H1 (cell line): ENCODE measurements around the gene IGSF9. TPM values are rescaled to one million over a fixed set of nuclear protein-coding genes. Genes with fewer than 3 reads are reported as not detected.

Experiments used
- CTCF ChIA-PET: fragments of 300-600 bp; sonication (Branson Sonifier 250); formaldehyde crosslinking; loops from one replicate; lab custom pipeline; 2021; ENCODE audit not compliant: partially characterized antibody; lab: Charles Lee
- POLR2A ChIA-PET: fragments of 300-600 bp; sonication (Branson Sonifier 250); formaldehyde crosslinking; loops from one replicate; lab custom pipeline; 2021; ENCODE audit warnings: inconsistent platforms; ENCODE audit not compliant: partially characterized antibody; lab: Charles Lee
- DNase-seq, 2 experiments: peaks; one replicate each; pipeline versions ENCODE4 v3.0.0 to v3.0.0-alpha.2; 2010 to 2022; ENCODE audit warnings: low spot score in 2 of 2, low read depth in 1 of 2, mixed read lengths in 1 of 2
- FAIRE-seq: peaks from 2 replicates; lab custom pipeline; 2011; peaks lifted over from hg19 to GRCh38; lab: Jason Lieb, UNC
- H2AFZ ChIP-seq: 2 replicates; pipeline ENCODE4 v1.8.1; 2012; ENCODE audit warnings: low read length, inconsistent platforms
- H2AK5ac ChIP-seq: 2 replicates; pipeline ENCODE4 v1.6.1; 2013; ENCODE audit warnings: low read depth, low read length
- H2BK120ac ChIP-seq: replicated peaks from 2 replicates; pipeline ENCODE3; 2013; ENCODE audit warnings: low read depth, low read length, inconsistent platforms
- H2BK12ac ChIP-seq: 2 replicates; pipeline ENCODE4 v1.6.1; 2013; ENCODE audit warnings: low read depth, low read length
- H2BK15ac ChIP-seq: 2 replicates; pipeline ENCODE4 v1.6.1; 2013; ENCODE audit warnings: low read length
- H2BK20ac ChIP-seq: 2 replicates; pipeline ENCODE4 v1.6.1; 2013; ENCODE audit warnings: low read length
- H2BK5ac ChIP-seq: 2 replicates; pipeline ENCODE4 v1.6.1; 2013; ENCODE audit warnings: low read depth, low read length
- H3K14ac ChIP-seq: 2 replicates; pipeline ENCODE4 v1.6.1; 2013; ENCODE audit warnings: inconsistent platforms; ENCODE audit not compliant: insufficient read length
- H3K18ac ChIP-seq: 2 replicates; pipeline ENCODE4 v1.6.1; 2013; ENCODE audit warnings: low read length; ENCODE audit errors: extremely low read depth
- H3K23ac ChIP-seq: 2 replicates; pipeline ENCODE4 v1.6.1; 2013; ENCODE audit warnings: inconsistent platforms; ENCODE audit not compliant: insufficient read length
- H3K23me2 ChIP-seq: 2 replicates; pipeline ENCODE4 v1.6.1; 2013; ENCODE audit warnings: low read depth, low read length
- H3K27ac ChIP-seq: 2 replicates; pipeline ENCODE4 v1.6.1; 2011; ENCODE audit warnings: low read depth, low read length, inconsistent platforms
- H3K27me3 ChIP-seq, 4 experiments: replicated peaks in 1 of 4; 1 replicate in 1 of 4; 2 replicates in 3 of 4; pipeline versions ENCODE4 v1.6.1 to v1.8.1; 2011 to 2013; ENCODE audit warnings: low read length in 3 of 4, mild to moderate bottlenecking in 3 of 4, inconsistent platforms in 2 of 4, mixed read lengths in 2 of 4, moderate library complexity in 1 of 4; ENCODE audit not compliant: control insufficient read depth in 3 of 4, insufficient read depth in 3 of 4; ENCODE audit errors: extremely low read depth in 1 of 4
- H3K36me3 ChIP-seq, 4 experiments: 2 replicates each; pipeline versions ENCODE4 v1.6.1 to v1.8.1; 2011 to 2013; ENCODE audit warnings: mild to moderate bottlenecking in 4 of 4, low read length in 3 of 4, moderate library complexity in 2 of 4, control low read depth in 1 of 4, inconsistent platforms in 1 of 4; ENCODE audit not compliant: insufficient read depth in 4 of 4, control insufficient read depth in 2 of 4
- H3K4ac ChIP-seq: replicated peaks from 2 replicates; pipeline ENCODE3; 2013; ENCODE audit warnings: low read length, low read depth, mixed read lengths, inconsistent platforms; ENCODE audit not compliant: insufficient read length
- H3K4me1 ChIP-seq, 4 experiments: replicated peaks in 1 of 4; 1 replicate in 1 of 4; 2 replicates in 3 of 4; pipeline versions ENCODE4 v1.6.1 to v1.8.1; 2011 to 2013; ENCODE audit warnings: low read length in 3 of 4, inconsistent platforms in 2 of 4, mixed read lengths in 1 of 4; ENCODE audit not compliant: insufficient read depth in 4 of 4, control insufficient read depth in 3 of 4
- H3K4me2 ChIP-seq, 2 experiments: 2 replicates each; pipeline versions ENCODE4 v1.6.1 to v1.8.1; 2011 to 2013; ENCODE audit warnings: low read depth in 2 of 2, low read length in 2 of 2, control low read depth in 1 of 2, inconsistent platforms in 1 of 2, mild to moderate bottlenecking in 1 of 2; ENCODE audit not compliant: insufficient read depth in 1 of 2
- H3K4me3 ChIP-seq, 4 experiments: fragments of 200-600, 300-600 bp in 1 of 4; sonication (generic), shearing (Covaris generic), sonication (Bioruptor Twin) in 1 of 4; 2 replicates each; pipeline versions ENCODE4 v1.5.1 to v1.8.1; 2011 to 2016; ENCODE audit warnings: low read length in 4 of 4, low read depth in 3 of 4, control low read depth in 2 of 4, inconsistent platforms in 2 of 4, mild to moderate bottlenecking in 2 of 4, mixed read lengths in 1 of 4, moderate library complexity in 1 of 4; ENCODE audit not compliant: insufficient read depth in 2 of 4; ENCODE audit errors: extremely low read depth in 1 of 4
- H3K56ac ChIP-seq: replicated peaks from 2 replicates; pipeline ENCODE3; 2013; ENCODE audit warnings: low read depth, mild to moderate bottlenecking, mixed read lengths, low read length, inconsistent platforms; ENCODE audit not compliant: insufficient read length
- H3K79me1 ChIP-seq: 2 replicates; pipeline ENCODE4 v1.6.1; 2013; ENCODE audit warnings: low read depth, low read length, control low read depth
- H3K79me2 ChIP-seq, 2 experiments: 2 replicates each; pipeline versions ENCODE4 v1.6.1 to v1.8.1; 2012 to 2013; ENCODE audit warnings: low read length in 2 of 2, mild to moderate bottlenecking in 2 of 2, inconsistent platforms in 1 of 2; ENCODE audit not compliant: insufficient read depth in 2 of 2, control insufficient read depth in 1 of 2
- H3K9ac ChIP-seq, 4 experiments: replicated peaks in 1 of 4; 1 replicate in 1 of 4; 2 replicates in 3 of 4; pipeline versions ENCODE4 v1.6.1 to v1.8.1; 2011 to 2013; ENCODE audit warnings: low read depth in 3 of 4, low read length in 3 of 4, control low read depth in 2 of 4, mild to moderate bottlenecking in 2 of 4, moderate library complexity in 2 of 4, inconsistent platforms in 1 of 4; ENCODE audit errors: extremely low read depth in 1 of 4
- H3K9me3 ChIP-seq, 2 experiments: 2 replicates each; pipeline versions ENCODE4 v1.6.1 to v1.8.1; 2012 to 2013; ENCODE audit warnings: mild to moderate bottlenecking in 2 of 2, moderate library complexity in 2 of 2, control low read depth in 1 of 2, inconsistent platforms in 1 of 2, low read depth in 1 of 2, low read length in 1 of 2, mixed read lengths in 1 of 2; ENCODE audit not compliant: insufficient read depth in 2 of 2
- H4K20me1 ChIP-seq, 2 experiments: replicated peaks in 1 of 2; 2 replicates each; pipeline versions ENCODE3 to v1.8.1; 2011 to 2013; ENCODE audit warnings: inconsistent platforms in 2 of 2, low read length in 2 of 2, mild to moderate bottlenecking in 1 of 2; ENCODE audit not compliant: insufficient read depth in 2 of 2, control insufficient read depth in 1 of 2
- H4K5ac ChIP-seq: 2 replicates; pipeline ENCODE4 v1.6.1; 2013; ENCODE audit warnings: low read length, low read depth, mixed read lengths, inconsistent platforms; ENCODE audit not compliant: insufficient read length
- H4K8ac ChIP-seq: 2 replicates; pipeline ENCODE4 v1.8.0; 2013; ENCODE audit warnings: mild to moderate bottlenecking, moderate library complexity, low read length, inconsistent platforms; ENCODE audit not compliant: insufficient read depth; ENCODE audit errors: extremely low read depth
- H4K91ac ChIP-seq: replicated peaks from 2 replicates; pipeline ENCODE3; 2013; ENCODE audit warnings: low read length, mixed read lengths, inconsistent platforms; ENCODE audit not compliant: insufficient read length
- BRCA1 ChIP-seq: IDR thresholded peaks from 2 replicates; pipeline ENCODE4 v1.6.1; 2012; ENCODE audit warnings: low read depth, low read length, improper control_type of control experiment
- CEBPB ChIP-seq: IDR thresholded peaks from 2 replicates; pipeline ENCODE4 v1.6.1; 2012; ENCODE audit warnings: low read depth, low read length
- CHD1 ChIP-seq: IDR thresholded peaks from 2 replicates; pipeline ENCODE4 v1.6.1; 2012; ENCODE audit warnings: low read depth, low read length, improper control_type of control experiment
- GTF2F1 ChIP-seq: IDR thresholded peaks from 2 replicates; pipeline ENCODE4 v1.6.1; 2012; ENCODE audit warnings: low read depth, low read length, improper control_type of control experiment, borderline replicate concordance
- JUN ChIP-seq: IDR thresholded peaks from 2 replicates; pipeline ENCODE4 v1.6.1; 2011; ENCODE audit warnings: low read depth, mild to moderate bottlenecking, improper control_type of control experiment, low read length
- KDM1A ChIP-seq: fragments of 200-600, 300-600 bp; sonication (generic); IDR thresholded peaks from 2 replicates; pipeline ENCODE4 v1.7.1; 2016; ENCODE audit warnings: mild to moderate bottlenecking, low read length, borderline replicate concordance
- MAFK ChIP-seq: IDR thresholded peaks from 2 replicates; pipeline ENCODE4 v1.6.1; 2012; ENCODE audit warnings: low read depth, mild to moderate bottlenecking, improper control_type of control experiment, low read length
- POU5F1 ChIP-seq: IDR thresholded peaks from 2 replicates; pipeline ENCODE4 v1.6.1; 2011; ENCODE audit warnings: low read depth, mild to moderate bottlenecking, low read length, moderate library complexity
- RBBP5 ChIP-seq: IDR thresholded peaks from 2 replicates; pipeline ENCODE4 v1.7.1; 2012; ENCODE audit warnings: low read depth, mild to moderate bottlenecking, inconsistent platforms, low read length, moderate library complexity, borderline replicate concordance
- RNF2 ChIP-seq: fragments of 200-900, 300-1000 bp; sonication (generic); IDR thresholded peaks from 2 replicates; pipeline ENCODE4 v1.7.1; 2016; ENCODE audit warnings: borderline replicate concordance, low read depth, mild to moderate bottlenecking, antibody characterized with exemption, low read length; ENCODE audit not compliant: poor library complexity, severe bottlenecking; ENCODE audit errors: missing control alignments
- YY1 ChIP-seq: IDR thresholded peaks from 2 replicates; pipeline ENCODE4 v1.6.1; 2011; ENCODE audit warnings: low read depth, mild to moderate bottlenecking, low read length
- WGBS, 2 experiments: shearing (Covaris generic) in 1 of 2; methylation state at CpG; one replicate each; pipeline versions ENCODE4 v1.1.6 to v1.1.7; 2013 to 2015; ENCODE audit warnings: low lambda C conversion rate in 2 of 2, mixed read lengths in 2 of 2, inconsistent platforms in 1 of 2, low coverage in 1 of 2, missing lambda C conversion rate in 1 of 2; ENCODE audit not compliant: insufficient replicate concordance in 2 of 2, insufficient coverage in 1 of 2, insufficient read length in 1 of 2; ENCODE audit errors: extremely low coverage in 1 of 2, missing lambda C conversion rate in 1 of 2; 5-methylcytosine and 5-hydroxymethylcytosine counted together
- polyA plus RNA-seq, 7 experiments: library from polyadenylated mRNA; depleted of rRNA in 3 of 7; stranded (reverse) in 5 of 7; unstranded in 2 of 7; fragments of >200 nt in 5 of 7; fragments of 200-250 nt in 2 of 7; gene quantifications; 1 replicate in 5 of 7; 2 replicates in 1 of 7; 4 replicates in 1 of 7; pipeline versions ENCODE4 v1.2.1 to v1.2.3, GENCODE V29; 2011 to 2013; ENCODE audit warnings: missing spikeins in 2 of 7, mixed read lengths in 2 of 7
- total RNA-seq: library from RNA; stranded (reverse); fragmentation: NEBNext Ultra II Directional; extraction: Animal tissue kit (Norgen Biotek cat#: 25700); gene quantifications from 2 replicates; pipeline ENCODE4 v1.2.1, GENCODE V29; 2021
- TF ChIP-seq, protein P1 (sequence below): IDR thresholded peaks from 2 replicates; pipeline ENCODE4 v1.6.1; 2012; ENCODE audit warnings: low read length, inconsistent platforms

The IGSF9 gene
- total and polyA plus RNA-seq, 2 of the 8 experiments (the other 6 are each of a cell fraction or from before 2014, with no cell fraction given), result 10.9 to 28.1 TPM

DNA sequence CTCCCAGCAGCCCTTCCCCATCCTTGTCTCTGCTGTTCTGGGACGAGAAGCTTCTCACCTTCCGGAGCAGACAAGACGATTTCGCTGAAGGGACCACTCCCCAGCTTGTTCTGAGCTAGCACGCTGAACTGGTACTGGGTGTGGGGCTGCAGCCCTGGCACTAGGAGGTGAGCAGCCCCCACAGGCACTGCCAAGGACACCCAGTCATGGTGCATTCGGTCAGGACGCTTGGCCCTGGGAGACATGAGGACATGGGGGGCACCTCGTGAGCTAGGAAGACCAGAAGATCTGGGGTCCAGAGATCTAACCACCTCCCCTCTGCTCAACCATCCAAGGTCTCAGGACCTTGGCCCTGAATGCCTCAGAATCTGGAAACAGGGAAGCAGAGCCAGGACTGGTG, 14.8 kb downstream of the IGSF9 start:
- no peak overlapping the region for H3K14ac ChIP-seq
- H4K20me1 ChIP-seq, result peaks cover 0 to 3% of the 10 kb centered on the region in 2 experiments
- no peaks in the 10 kb centered on the region for H3K27me3 ChIP-seq
- DNase-seq (no peak), FAIRE-seq (no peak)
- H4K91ac ChIP-seq, result no peak overlapping the region
- no peaks in the 10 kb centered on the region for H3K9me3 ChIP-seq
- H2BK120ac ChIP-seq, result no peak overlapping the region
- 92% methylated on average over 8 of the region's 8 CpGs; no CpG with 5 or more reads in 1 of the 2 experiments for WGBS, 2 experiments
- H3K4ac ChIP-seq, result no peak overlapping the region
- no peak overlapping the region for H2BK20ac ChIP-seq
- no peaks in the 10 kb centered on the region for H3K79me2 ChIP-seq
- H2BK12ac ChIP-seq, result no peak overlapping the region
- no peak overlapping the region for H2AFZ ChIP-seq
- POLR2A ChIA-PET, result interaction anchor here (1.0 to 3.0 kb wide), 5 partner anchors 9 to 96 kb away, joined by 3 to 15 read pairs (median 4); partner anchors contain the start of gene IGSF9
- H3K56ac ChIP-seq, result no peak overlapping the region
- H3K18ac ChIP-seq, result no peak overlapping the region
- peaks cover 0 to 4% (median 1%) of the 10 kb centered on the region in 4 experiments; a peak in 5 of 7 replicates for H3K4me1 ChIP-seq
- H3K36me3 ChIP-seq, result peaks cover 3 to 38% (median 18%) of the 10 kb centered on the region in 4 experiments; a peak in 6 of 8 replicates
- H3K79me1 ChIP-seq, result no peaks in the 10 kb centered on the region
- no peak overlapping the region for H3K4me3 ChIP-seq
- H3K4me2 ChIP-seq, result no peak overlapping the region
- H4K5ac ChIP-seq, result no peak overlapping the region
- H2AK5ac ChIP-seq, result no peak overlapping the region
- no peak overlapping the region for H2BK15ac ChIP-seq
- no peak overlapping the region for H3K23ac ChIP-seq
- H3K27ac ChIP-seq, result no peak overlapping the region
- no peak overlapping the region; the same call in 1 of the 2 replicates for H2BK5ac ChIP-seq
- no peak overlapping the region for H3K9ac ChIP-seq
- no peak overlapping the region for H4K8ac ChIP-seq
- peaks cover 2% of the 10 kb centered on the region; the same call in 1 of the 2 replicates for H3K23me2 ChIP-seq
- CTCF ChIA-PET, result interaction anchor here (0.7 to 35.5 kb wide), 15 partner anchors 9 to 717 kb away, joined by 3 to 696 read pairs (median 4); partner anchors contain the start of gene CFAP45
- TF ChIP-seq BRCA1, result no peak
- TF ChIP-seq YY1, result no peak
- no peak for TF ChIP-seq GTF2F1
- TF ChIP-seq, protein P1, sequence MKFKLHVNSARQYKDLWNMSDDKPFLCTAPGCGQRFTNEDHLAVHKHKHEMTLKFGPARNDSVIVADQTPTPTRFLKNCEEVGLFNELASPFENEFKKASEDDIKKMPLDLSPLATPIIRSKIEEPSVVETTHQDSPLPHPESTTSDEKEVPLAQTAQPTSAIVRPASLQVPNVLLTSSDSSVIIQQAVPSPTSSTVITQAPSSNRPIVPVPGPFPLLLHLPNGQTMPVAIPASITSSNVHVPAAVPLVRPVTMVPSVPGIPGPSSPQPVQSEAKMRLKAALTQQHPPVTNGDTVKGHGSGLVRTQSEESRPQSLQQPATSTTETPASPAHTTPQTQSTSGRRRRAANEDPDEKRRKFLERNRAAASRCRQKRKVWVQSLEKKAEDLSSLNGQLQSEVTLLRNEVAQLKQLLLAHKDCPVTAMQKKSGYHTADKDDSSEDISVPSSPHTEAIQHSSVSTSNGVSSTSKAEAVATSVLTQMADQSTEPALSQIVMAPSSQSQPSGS, result no peak
- TF ChIP-seq RNF2, result no peak
- TF ChIP-seq POU5F1, result no peak
- TF ChIP-seq KDM1A, result no peak
- no peak for TF ChIP-seq RBBP5
- no peak for TF ChIP-seq JUN
- TF ChIP-seq MAFK, result no peak
- no peak for TF ChIP-seq CEBPB
- TF ChIP-seq CHD1, result no peak
